Measurements from ENCODE around the gene CREBBP. TPM values are rescaled to one million over a fixed set of nuclear protein-coding genes. Genes with fewer than 3 reads are reported as not detected.

The CREBBP gene
- total and polyA plus RNA-seq, 2 donors (not counting 3 experiments of a cell fraction or from before 2014, with no cell fraction given), result 13.8 to 72.7 TPM

DNA sequence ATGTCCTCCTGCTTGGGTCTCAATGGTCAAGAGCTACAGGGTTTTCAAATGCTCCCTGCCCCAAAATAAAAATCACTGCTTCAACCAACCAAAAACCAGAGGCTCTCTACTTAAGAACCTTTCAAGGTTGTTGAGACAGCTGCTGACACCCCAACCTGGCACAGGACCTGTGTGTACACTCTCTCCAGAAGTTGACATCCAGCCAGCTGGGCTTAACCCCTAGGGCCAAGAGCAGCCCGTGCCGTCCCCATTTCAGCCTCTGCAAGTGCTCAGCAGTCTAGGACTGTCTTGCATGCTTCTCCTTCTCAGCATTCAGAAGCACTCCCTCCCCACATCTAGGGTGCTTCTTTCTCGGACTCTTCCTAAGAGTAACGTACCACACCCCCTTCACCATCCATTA, 104.2 kb downstream of the CREBBP start:
- no peaks in the 10 kb centered on the region for H3K27me3 ChIP-seq (ENCODE audit: control insufficient read depth in 2 of 2, insufficient read depth in 2 of 2, low read length in 2 of 2)
- TF ChIP-seq JUN (IDR thresholded peaks at IDR 0.05; ENCODE audit: borderline replicate concordance, insufficient read depth, insufficient read length, low read depth) (no peak), EZH2 (IDR thresholded peaks at IDR 0.05; ENCODE audit: borderline replicate concordance, low read depth, low read length, severe bottlenecking) (no peak), GATA2 (IDR thresholded peaks at IDR 0.05; ENCODE audit: insufficient read depth, insufficient read length, low read depth, low read length) (no peak), MYC (IDR thresholded peaks at IDR 0.05; ENCODE audit: low read depth, low read length) (no peak), POLR2AphosphoS5 (IDR thresholded peaks at IDR 0.05; ENCODE audit: insufficient read depth, low read depth, low read length) (no peak), POLR2A (IDR thresholded peaks at IDR 0.05; ENCODE audit: low read depth, low read length) (no peak), FOS (IDR thresholded peaks at IDR 0.05; ENCODE audit: borderline replicate concordance, insufficient read depth, low read length) (no peak)
- TF ChIP-seq, protein P1, sequence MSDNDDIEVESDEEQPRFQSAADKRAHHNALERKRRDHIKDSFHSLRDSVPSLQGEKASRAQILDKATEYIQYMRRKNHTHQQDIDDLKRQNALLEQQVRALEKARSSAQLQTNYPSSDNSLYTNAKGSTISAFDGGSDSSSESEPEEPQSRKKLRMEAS (IDR thresholded peaks at IDR 0.05; ENCODE audit: insufficient read depth, insufficient read length), result no peak
- TF ChIP-seq, protein P2, sequence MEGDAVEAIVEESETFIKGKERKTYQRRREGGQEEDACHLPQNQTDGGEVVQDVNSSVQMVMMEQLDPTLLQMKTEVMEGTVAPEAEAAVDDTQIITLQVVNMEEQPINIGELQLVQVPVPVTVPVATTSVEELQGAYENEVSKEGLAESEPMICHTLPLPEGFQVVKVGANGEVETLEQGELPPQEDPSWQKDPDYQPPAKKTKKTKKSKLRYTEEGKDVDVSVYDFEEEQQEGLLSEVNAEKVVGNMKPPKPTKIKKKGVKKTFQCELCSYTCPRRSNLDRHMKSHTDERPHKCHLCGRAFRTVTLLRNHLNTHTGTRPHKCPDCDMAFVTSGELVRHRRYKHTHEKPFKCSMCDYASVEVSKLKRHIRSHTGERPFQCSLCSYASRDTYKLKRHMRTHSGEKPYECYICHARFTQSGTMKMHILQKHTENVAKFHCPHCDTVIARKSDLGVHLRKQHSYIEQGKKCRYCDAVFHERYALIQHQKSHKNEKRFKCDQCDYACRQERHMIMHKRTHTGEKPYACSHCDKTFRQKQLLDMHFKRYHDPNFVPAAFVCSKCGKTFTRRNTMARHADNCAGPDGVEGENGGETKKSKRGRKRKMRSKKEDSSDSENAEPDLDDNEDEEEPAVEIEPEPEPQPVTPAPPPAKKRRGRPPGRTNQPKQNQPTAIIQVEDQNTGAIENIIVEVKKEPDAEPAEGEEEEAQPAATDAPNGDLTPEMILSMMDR (IDR thresholded peaks at IDR 0.05; ENCODE audit: extremely low read depth in 1 of 2, insufficient read depth in 1 of 2, low read depth in 1 of 2, low read length in 2 of 2), result no peak
- no TSS peak for BruUV-seq (replicated peaks)
- H3K79me2 ChIP-seq (ENCODE audit: control insufficient read depth, insufficient read depth, low read length), result no peaks in the 10 kb centered on the region
- ChIA-PET POLR2A (no interaction called here), CTCF (interaction anchor here (0.9 to 1.2 kb wide), 2 partner anchors 17 to 19 kb away, joined by 3 read pairs; no protein-coding TSS in a partner anchor)
- H4K20me1 ChIP-seq (replicated peaks; ENCODE audit: control insufficient read depth, extremely low read depth, insufficient read depth, low read length), result no peaks in the 10 kb centered on the region
- H3K36me3 ChIP-seq (ENCODE audit: control insufficient read depth in 2 of 2, extremely low read depth in 1 of 2, insufficient read depth in 2 of 2, low read length in 2 of 2), result peaks cover 27 to 42% of the 10 kb centered on the region in 2 experiments
- no peak overlapping the region for H3K4me2 ChIP-seq (ENCODE audit: insufficient read depth, low read length)
- H3K9me1 ChIP-seq (replicated peaks; ENCODE audit: control insufficient read depth, extremely low read depth, insufficient read depth, low read length), result no peaks in the 10 kb centered on the region
- no peak overlapping the region for H3K4me3 ChIP-seq (replicated peaks in 1 of 3; ENCODE audit: insufficient read depth in 1 of 3, low read depth in 1 of 3, low read length in 3 of 3)
- DNase-seq (ENCODE audit: low read depth, low spot score), result no peak
- dilution Hi-C loops (cut with MboI; ENCODE audit: extremely low pct_ligation_motif_present, low sequenced_read_pairs) (no loop called here), intact Hi-C loops (cut with micrococcal nuclease) (no loop called here)
- H3K9ac ChIP-seq (replicated peaks; ENCODE audit: extremely low read depth, insufficient read depth, low read length), result no peak overlapping the region
- H3K27ac ChIP-seq (ENCODE audit: insufficient read depth, low read depth, low read length), result no peak overlapping the region
- H2AFZ ChIP-seq (ENCODE audit: low read depth, low read length), result no peak overlapping the region
- FAIRE-seq, result no peak
- H3K9me3 ChIP-seq (replicated peaks; ENCODE audit: control insufficient read depth, insufficient read depth, low read length), result no peaks in the 10 kb centered on the region
- no peaks in the 10 kb centered on the region for H3K4me1 ChIP-seq (ENCODE audit: control insufficient read depth, extremely low read depth, insufficient read depth, low read length)

Measured in endothelial cell of umbilical vein (primary cell).